SIG-M5 (cell line): Measurements from ENCODE around the gene LAMA4.

Source experiments
- DNase-seq: peaks from one replicate; lab custom pipeline; 2025; lab: John Stamatoyannopoulos, UW

The LAMA4 gene

DNA sequence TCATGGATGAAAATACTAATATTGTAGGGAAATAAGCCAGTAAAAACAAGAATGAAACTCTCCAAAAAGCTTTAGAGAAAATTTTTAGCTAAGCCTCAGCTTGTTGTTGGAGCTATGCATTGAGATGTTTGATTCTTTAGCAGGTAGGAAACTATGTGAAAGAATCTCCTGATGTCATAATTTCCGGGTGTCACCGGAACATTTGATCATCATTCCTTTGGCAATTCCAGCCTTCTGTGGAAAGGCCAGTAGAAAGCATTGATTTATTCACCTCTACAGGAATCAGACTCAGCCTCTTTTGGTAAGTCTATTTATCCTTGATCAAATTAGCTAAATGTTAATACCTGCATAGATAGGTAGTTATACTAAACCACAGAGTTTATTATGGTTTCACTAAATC lies 157.5 kb downstream of the LAMA4 start:
- DNase-seq: no peak

DNA sequence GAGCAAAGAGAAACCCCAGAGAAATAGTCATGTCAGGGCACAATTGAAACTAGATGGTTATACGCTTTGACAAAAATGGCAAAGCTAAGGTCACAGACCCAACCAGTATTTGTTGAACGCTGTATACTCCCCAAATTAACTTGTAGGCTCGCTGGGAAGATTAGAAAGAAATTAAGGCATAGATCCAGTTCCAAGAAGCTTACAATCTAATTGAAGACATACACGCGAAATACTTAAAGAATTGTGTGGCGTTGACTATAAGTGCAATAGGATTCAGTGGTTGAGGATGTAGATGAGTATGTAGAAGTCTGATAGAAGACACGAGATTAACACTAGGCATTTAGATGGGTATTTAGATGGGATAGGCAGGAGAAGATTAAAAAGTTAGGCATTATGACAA lies 166.5 kb downstream of the LAMA4 start:
- DNase-seq: no peak

DNA sequence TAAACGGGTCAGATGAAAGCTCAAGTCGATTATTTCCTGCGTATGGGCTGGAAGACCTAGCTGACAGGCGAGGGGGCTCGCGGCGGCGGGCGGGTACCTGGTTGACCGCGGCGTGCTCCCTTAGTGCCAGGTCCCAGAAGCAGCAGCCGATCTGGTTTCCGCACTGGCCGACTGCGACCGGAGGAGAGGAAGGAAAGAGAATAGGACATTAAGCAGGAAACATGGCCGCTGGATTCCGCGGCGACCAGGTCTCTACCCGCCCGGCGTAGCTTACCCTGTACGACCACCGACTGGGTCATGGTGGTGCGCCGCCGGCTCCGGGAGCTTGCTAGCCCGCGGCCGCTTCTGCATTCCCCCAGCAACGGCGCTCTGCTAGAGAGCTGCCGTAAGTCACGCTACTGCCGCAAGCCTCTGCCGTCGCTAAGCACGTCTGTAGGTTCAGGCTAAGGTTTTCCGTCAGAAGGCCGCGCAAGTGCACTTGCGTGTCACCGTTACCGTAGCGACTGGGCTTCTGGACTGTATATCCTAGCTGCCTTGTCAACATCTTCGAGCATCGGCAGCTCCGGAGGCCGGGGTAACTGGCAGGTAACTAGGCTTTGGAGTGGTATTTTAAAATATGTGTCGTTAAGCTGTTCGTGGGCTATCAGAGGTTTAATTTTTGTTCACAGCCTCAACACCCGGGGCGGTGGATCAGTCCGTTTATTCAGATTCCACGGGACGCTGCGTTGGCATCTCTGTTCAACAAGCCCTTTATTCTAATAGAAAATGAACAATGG lies 167.0 kb downstream of the LAMA4 start, which contains the start of the genes FAM229B and TUBE1:
FAM229B (plus strand) TSS at position 456 of the 776 bp plus-strand sequence. CDS start 11,693 bp downstream, outside the sequence.
TUBE1 (minus strand) TSS at position 347 of the 776 bp plus-strand sequence; CDS start at position 299, 48 bp downstream.
- peak; percentile 84 for DNase-seq

DNA sequence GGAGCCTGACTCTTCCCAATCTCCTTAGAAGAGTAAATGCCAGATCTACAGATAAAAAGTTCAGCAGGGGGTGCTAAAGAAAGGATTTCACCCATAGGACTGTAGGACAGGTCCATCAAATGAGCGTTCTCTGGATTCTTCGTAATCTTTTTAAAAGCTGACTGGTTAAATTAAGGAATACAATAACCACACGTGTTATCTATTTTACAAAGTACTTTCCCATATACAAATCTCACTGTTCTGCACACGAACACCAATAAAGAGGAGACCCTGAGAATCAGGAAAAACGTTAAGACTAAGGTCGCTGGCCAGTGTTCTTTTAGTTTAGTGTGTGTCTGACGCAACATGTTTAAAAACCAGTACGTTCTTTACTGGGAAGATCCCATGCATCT lies 167.6 kb downstream of the LAMA4 start:
- no peak for DNase-seq

DNA sequence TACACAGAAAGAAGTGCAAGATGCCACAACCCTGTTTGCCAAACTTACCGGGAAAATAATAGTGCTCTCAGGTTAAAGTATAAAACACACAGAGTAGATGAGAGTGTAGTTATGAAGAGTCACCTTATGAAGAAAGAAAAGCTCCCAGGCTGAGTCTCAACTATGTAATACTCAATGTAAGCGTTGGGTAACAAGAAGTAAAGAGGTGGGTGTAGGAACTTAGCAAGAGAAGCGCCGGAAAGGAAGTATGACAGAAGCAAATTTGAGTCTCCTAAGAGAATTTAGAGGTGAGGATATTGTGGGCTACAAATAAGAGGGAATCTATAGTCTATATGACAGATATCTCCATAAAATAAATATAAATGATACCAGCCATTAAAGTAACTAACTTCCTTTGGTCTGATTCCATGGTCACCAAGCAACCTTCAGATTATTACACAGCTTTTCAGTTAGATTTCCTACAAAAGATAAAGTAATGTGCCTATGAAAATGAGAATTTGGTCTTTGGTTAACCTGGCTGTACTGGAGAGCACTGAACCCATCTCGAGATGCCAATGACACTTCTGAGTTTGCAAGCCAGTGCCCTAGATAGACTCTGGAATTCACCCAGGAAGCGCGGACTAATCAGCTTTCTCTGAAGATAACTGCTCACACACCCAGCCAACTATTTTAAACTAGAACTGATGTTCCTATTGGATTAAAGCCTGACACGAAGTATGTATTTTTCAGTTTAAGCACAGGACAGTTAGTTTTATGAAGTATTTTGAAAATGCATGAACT lies 168.9 kb downstream of the LAMA4 start:
- no peak for DNase-seq

DNA sequence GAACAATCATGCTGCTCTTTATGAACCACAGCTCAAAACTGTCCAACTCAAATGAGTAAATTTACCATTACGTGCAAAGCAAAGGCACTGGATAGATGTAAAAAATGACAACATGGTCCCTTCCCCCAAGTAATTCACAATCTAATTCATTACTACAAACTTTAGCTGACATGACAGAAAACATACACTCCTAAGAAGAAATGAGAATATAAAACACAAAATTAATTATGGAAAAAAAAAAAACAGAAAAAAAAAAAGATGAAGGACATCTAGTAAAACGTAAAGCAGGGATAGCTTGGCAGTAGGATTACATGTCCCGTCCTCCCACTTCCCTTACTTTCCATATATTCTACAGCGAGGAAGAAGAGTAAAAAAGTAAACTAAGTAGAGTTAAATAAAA lies 172.8 kb downstream of the LAMA4 start:
- DNase-seq: no peak

DNA sequence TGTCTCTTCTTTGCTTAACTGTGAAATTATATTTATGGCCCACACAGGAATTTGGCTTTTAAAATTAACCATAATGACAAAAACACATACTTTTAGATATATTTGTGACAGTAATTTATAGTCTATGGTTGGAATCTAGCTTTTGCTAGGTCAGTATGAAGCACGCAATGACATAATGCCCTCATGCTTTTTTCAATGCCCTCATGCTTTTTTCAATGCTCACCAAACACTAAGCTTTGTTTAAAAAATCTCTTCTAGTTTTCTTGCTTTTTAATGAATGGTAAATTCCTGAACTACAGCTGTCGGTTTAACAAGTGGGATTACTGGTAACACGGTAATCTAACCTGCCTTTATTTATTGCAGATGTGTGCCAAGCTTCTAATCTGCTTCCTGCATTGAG lies 187.8 kb downstream of the LAMA4 start:
- no peak for DNase-seq

DNA sequence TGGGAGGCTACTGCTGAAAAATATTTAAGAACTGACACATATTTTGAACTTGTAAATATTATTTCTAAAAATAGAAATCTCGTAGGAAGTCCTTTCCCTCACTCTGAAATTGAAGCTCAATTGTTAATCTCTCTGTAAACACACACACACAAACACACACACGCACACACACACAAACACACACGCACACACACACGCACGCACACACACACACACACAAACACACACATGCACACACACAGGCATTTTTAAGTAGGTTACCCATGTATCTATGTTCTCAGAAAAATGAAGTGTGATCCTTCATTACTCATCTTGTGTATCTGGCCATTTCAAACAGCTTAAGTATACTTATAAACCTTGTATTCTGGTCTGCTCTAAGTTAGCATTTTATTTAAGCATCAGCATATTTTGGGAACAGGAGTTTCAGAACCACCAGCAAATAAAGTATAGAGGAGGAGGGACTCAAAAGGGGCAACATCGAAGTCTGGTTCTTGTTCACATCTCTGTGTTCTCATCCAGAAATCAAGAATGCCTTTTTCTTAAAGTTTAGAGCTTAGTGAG lies 188.9 kb downstream of the LAMA4 start:
- DNase-seq: no peak

DNA sequence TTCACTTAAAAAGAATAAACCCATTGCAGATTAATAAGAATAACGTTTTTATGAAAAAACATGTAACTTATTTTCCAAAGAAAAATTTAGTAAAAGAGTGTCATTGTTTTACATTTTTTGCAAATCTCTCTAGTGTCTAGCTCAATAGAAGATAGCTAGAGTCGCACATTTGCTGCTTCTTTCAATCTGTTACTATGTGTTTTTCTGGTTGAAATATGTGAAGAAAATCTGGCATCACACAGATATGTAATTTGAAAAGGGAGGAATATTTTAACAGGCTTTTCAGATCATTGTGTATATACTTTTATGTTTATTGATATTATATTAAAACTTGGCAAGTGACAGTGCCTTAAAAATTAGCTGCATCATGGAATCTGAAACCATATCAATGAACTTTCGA lies 191.4 kb downstream of the LAMA4 start:
- DNase-seq: no peak

DNA sequence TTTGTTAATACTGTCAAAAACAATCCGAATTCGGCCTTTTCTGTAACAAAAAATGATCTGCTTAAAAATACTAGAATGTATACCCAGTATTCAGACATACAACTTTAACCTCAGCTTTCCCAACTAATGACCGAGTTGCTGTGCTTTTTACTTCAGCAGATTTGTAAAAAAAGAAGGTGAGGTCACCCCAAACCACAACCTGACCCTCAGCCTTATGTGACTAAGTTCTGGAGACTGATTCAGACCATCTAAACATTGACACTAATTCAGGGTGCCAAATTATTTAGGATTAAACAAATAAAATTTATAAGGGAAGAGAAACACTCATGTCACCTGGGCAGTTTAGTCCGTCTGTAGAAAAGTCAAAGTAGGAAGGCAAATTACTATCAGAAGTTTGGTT lies 192.8 kb downstream of the LAMA4 start:
- no peak for DNase-seq
